ENCODE results near the gene WNT7B.

Gene WNT7B

GRCh38 chr22:45995405-45996101 is 18.6 kb upstream of the WNT7B start:
- DNase-seq (ENCODE audit: low read depth in 2 of 2): no peak

- DNase-seq (ENCODE audit: low read depth in 2 of 2): peak; percentile 52 to 78
These were observed 17.8 kb upstream of the WNT7B start for GRCh38 chr22:45994491-45995404.

GRCh38 chr22:45993841-45994240 is 16.9 kb upstream of the WNT7B start:
- no peak for DNase-seq (ENCODE audit: low read depth in 2 of 2)

GRCh38 chr22:45993143-45993692 is 16.3 kb upstream of the WNT7B start:
- no peak for DNase-seq (ENCODE audit: low read depth in 2 of 2)

GRCh38 chr22:45992737-45993136 is 15.8 kb upstream of the WNT7B start:
- DNase-seq (ENCODE audit: low read depth in 2 of 2): no peak

GRCh38 chr22:45991098-45991497 is 14.1 kb upstream of the WNT7B start:
- no peak for DNase-seq (ENCODE audit: low read depth in 2 of 2)

- no peak for DNase-seq (ENCODE audit: low read depth in 2 of 2)
These were observed 10.3 kb upstream of the WNT7B start for GRCh38 chr22:45987136-45987861.

- DNase-seq (ENCODE audit: low read depth in 2 of 2): no peak
These were observed 7.5 kb upstream of the WNT7B start for GRCh38 chr22:45984316-45984916.

- no peak for DNase-seq (ENCODE audit: low read depth in 2 of 2)
These were observed 6.8 kb upstream of the WNT7B start for GRCh38 chr22:45983797-45984196.

- DNase-seq (ENCODE audit: low read depth in 2 of 2): no peak
These were observed 3.8 kb upstream of the WNT7B start for GRCh38 chr22:45980761-45981160.

- DNase-seq (ENCODE audit: low read depth in 2 of 2): no peak
These were observed 3.3 kb upstream of the WNT7B start for GRCh38 chr22:45980268-45980570.

GRCh38 chr22:45978275-45978713 is 1.3 kb upstream of the WNT7B start:
- DNase-seq (ENCODE audit: low read depth in 2 of 2): no peak

GRCh38 chr22:45977551-45978274 is 751 bp upstream of the WNT7B start:
- no peak for DNase-seq (ENCODE audit: low read depth in 2 of 2)

- no peak for DNase-seq (ENCODE audit: low read depth in 2 of 2)
These were observed 534 bp downstream of the WNT7B start for GRCh38 chr22:45976254-45977002.

GRCh38 chr22:45975164-45976161 is 1.5 kb downstream of the WNT7B start:
- no peak for DNase-seq (ENCODE audit: low read depth in 2 of 2)

- DNase-seq (ENCODE audit: low read depth in 2 of 2): no peak
These were observed 2.5 kb downstream of the WNT7B start for GRCh38 chr22:45974498-45974897.

- DNase-seq (ENCODE audit: low read depth in 2 of 2): no peak
These were observed 4.1 kb downstream of the WNT7B start for GRCh38 chr22:45972889-45973253.

- DNase-seq (ENCODE audit: low read depth in 2 of 2): no peak
These were observed 4.7 kb downstream of the WNT7B start for GRCh38 chr22:45972091-45972888.

All from stimulated activated CD4-positive, alpha-beta T cell treated with anti-CD3 and anti-CD28 coated beads, Interleukin-12 subunit alpha, Interleukin-12 subunit beta, amount 100 ng/mL, for 24 hours (primary cell).